Activated CD4-positive, alpha-beta T cell treated with anti-CD3 and anti-CD28 coated beads for 48 hours (primary cell): ENCODE results near the gene CHRM3.
"Not testable (repeated sequence)": the region's sequence is repeated elsewhere in the genome, so short reads cannot be mapped to it uniquely, and the experiment has no call there.

Experiments used
- DNase-seq: peaks from one replicate; pipeline ENCODE4 v3.0.0-alpha.2; 2020

Gene CHRM3

GRCh38 chr1:239386453-239387303 lies at the start of gene CHRM3:
TSS of gene CHRM3 (plus strand) at chr1:239386568. CDS start at chr1:239907452, 520,884 bp downstream.
- peak; percentile 49 for DNase-seq

DNA sequence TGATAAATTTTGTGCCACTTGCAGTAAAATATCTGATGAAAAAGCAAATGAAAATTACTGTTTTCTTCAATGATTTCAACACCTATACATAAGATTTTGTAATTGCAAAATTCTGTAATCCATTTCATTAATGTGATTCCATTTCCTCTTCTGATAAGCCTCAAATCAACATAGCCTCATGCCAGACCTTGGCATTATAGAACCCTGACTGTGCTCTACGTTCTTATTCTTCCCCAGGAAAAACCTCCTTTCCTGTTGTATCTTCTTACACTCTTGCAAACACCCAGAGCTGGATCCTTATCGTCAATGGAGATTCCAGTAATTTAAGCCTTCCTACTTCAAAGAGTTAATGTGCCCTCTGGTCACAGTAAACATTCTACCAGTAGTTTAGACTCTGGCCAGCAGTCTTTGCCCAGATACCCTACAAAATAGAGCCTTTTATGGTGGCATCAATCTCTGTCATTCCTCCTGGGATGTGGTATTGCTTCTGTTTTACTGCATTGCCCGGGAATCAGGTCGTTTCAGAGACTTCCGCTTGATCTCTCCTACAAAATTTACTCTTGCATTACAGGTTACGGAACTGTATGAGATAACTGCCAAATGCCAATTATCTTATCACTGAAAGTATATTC lies 48.5 kb upstream of the CHRM3 start:
- DNase-seq = no peak

DNA sequence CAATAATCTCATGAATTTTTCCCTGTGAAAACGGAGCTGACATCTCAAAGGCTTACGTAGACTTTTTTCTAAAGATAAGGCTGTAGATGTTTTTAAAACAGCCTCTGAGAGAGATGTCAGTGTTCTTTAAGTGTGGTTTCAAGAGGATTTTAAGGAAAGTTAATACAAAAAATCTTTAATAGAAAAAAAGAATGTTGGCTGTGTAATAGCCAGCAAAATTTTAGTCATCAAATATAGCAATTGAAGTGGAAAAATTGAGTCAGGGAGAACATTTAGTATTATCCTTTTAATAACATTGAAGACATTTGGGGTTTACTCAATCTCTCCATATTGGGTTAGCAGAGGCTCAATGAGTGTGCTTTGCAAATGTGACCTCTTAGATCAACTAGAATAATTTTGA lies 38.6 kb upstream of the CHRM3 start:
- no peak for DNase-seq

DNA sequence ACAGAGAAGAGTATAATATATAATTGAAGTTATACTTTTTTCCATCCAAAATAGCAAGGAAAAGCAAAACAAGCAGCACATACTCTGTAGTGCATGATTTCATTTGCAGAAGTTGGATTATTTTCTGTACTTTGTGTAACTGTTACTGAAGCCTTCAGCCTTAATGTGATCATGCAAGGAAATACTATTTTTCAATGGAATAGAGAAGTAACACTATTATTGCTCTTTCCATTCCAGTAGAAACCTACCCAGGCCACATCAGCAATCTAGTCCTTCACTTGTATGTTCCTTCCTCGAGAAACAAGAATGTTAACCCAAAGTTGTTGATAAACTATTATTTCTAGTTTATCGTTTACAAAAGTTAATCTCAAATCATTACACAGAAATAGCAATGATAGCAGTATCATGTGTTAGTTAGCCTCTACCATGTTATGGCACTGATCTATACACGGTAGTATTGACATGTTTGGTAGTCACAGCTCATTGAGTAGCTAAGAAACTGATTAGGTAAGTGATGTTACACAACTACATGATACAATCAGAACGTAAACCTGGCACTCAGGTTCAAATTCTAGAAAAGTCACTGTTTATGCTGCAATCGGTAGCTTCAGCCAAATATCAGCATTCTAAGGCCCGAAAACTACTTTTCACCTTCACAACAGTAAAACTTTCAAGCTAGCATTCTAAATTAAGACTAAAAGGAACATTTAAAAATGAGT lies 37.6 kb upstream of the CHRM3 start:
- DNase-seq = no peak

GRCh38 chr1:239349699-239350098 lies 36.7 kb upstream of the CHRM3 start:
- no peak for DNase-seq

DNA sequence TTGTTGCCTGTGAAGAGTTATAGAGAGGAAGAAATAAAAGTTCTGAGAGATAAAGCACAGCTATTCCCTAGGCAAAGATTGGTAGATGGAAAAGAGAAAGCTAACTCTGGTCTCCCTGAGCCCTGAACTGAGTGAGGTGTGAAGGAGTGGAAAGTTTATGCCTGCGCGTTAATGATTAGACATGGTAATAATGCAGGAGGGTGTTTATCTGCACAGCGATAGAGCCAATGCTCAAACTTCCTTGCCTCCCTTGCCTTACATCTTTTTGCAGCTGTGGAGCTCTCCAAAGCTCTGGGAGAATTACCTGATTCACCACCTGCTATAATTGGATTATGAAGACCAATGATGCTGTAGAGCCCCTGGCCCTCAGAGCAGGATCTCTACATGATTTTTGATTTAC lies 32.8 kb upstream of the CHRM3 start:
- no peak for DNase-seq

- DNase-seq = no peak
These were observed 32.1 kb upstream of the CHRM3 start for GRCh38 chr1:239354231-239354630.

GRCh38 chr1:239357867-239358266 lies 28.5 kb upstream of the CHRM3 start:
- no peak for DNase-seq

DNA sequence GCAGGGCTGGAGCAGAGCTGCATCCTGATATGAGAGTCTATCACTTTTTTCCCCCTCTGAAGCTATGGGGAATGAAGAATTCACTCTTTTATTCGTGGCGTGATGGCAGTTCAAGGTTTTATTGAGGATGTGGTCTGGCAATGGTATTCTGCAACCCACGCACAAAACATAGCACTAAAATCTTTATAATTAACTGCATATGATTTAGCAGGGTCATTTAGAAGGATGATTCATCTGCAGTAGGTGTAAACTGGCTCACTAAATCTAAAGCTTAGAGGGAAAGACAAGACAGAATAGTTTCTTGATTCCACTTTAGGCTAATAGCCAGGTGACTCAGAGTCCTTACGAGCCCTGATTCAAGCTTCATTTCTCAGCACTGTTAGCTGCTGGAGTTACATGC lies 25.0 kb upstream of the CHRM3 start:
- DNase-seq = no peak

- DNase-seq = no peak
These were observed 22.4 kb upstream of the CHRM3 start for GRCh38 chr1:239363930-239364329.

DNA sequence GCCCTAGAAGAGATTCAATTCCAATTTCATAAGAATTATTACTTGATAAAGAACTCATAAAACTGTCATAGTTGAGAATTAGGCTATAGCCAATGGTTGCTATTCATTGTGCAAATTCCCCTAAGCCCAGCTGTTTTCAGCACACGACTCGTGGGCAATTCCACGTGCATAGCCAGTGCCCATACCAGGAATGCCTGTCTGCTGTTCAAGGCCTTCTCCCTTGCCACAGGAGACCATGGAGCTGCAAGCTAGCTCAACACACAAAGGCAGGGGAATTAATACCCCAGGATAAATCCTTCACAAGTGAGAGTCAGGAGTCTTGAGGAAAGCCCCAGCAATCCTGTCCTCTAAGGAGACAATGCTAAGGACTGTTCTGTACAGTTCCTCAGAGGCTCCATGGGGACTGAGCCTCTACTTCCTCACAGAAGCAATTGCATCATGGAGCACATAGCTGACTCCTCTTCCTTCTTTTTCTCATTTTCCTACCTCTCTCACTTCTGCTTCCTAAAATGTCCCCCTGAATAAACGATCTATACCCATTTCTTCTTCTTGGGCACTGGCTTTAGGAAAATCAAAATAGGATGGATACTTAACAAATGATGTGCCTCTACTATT lies 19.1 kb upstream of the CHRM3 start:
- no peak for DNase-seq

GRCh38 chr1:239368436-239369109 lies 17.8 kb upstream of the CHRM3 start:
- DNase-seq = no peak

DNA sequence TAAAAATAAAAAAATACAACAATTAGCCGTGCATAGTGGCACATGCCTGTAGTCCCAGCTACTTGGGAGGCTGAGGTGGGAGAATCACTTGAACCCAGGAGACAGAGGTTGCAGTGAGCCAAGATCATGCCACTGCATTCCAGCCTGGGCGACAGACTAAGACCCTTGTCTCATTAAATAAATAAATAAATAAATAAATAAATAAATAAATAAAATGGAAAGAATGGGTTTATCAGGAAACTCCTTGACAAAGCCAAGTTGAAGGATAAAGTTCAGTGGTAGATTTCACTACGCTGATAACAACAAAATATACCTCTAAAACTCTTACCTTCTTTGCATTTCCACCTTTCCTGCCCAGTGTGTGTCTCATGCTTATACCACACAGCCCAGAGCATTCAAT lies 15.5 kb upstream of the CHRM3 start:
- DNase-seq = not testable (repeated sequence)

DNA sequence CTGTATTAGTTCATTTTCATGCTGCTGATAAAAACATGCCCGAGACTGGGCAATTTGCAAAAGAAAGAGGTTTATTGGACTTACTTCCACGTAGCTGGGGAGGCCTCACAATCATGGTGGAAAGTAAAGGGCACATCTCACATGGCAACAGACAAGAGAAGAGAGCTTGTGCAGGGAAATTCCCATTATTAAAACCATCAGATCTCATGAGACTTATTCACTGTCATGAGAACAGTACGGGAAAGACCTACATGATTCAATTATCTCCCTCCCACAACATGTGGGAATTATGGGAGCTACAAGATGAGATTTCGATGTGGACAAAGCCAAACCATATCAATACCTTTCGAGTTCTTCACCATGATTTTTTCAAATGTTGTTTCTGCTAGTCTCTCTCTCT lies 3.7 kb upstream of the CHRM3 start:
- no peak for DNase-seq

DNA sequence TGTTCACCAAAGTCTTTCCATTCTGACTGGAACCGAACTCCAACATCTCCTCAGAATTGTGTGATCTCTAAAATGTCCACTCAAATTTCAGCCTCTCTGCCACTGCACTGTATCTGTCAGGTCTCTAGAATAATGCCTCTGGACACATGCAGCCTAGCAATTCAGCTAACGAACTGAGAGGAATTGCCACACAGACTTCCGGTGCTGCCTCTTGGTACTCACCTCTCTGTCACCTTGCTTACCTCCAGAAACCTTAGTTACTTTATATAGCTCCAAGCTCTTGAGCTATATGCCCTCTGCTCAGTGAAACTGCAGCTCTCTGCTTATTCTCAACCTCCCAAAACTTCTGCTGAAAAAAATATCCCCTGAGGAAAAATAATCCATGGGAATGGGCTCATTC lies 2.7 kb upstream of the CHRM3 start:
- DNase-seq = no peak

- DNase-seq = peak; percentile 15
These were observed 1.2 kb downstream of the CHRM3 start for GRCh38 chr1:239387304-239388158.

DNA sequence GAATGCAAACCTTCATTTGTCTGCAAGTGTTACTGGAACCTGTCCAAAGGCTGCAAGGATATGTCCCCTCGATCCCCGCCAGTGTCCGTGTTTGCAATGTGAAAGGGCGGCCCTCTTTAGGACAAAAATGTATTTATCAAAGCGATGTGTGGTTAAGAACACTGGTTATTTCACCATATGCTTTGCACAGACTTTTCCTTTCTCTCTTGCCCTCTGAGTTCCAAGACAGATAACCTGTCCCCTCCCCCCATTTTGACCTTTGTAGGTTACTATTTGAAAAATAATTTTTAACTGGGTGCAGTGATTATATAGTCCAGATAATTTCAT lies 1.8 kb downstream of the CHRM3 start:
- no peak for DNase-seq

DNA sequence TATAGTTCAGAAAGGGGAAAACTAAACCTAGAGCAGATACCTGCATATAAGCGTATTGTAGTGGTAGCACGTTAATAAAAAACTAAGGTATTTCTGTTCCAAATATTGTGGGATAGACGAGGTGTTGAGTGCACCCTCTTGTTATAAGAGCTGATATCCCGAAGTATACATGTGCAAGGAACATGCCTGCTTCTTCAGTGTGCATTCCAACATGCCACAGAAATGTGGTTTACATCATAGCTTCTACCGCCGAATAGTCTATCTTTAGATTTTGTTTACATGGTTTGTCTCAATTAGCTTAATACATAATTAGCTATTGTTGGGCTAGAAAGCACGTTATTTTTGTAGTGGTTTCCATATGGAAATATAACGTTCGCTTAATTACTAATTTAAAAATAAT lies 2.2 kb downstream of the CHRM3 start:
- no peak for DNase-seq

GRCh38 chr1:239389703-239390102 lies 3.3 kb downstream of the CHRM3 start:
- DNase-seq = no peak

DNA sequence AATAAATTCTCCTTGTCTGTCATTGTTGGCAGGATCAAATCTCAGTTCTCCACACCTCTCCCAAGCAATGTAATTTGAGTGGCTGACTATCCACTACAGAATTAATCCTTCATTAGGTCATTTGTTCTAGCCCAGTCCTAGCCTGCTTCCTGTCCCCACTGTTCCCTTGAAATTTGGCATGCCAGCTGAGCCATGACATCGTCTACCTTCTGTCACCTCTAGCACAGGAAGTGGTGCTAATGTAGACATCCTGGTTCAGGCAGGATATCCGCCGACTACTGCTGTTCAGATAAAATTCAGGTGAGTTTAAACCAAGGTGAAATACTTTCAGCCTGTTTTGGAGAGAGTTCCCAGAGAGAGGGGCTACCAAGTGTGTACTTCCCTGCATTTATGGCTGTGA lies 5.9 kb downstream of the CHRM3 start:
- no peak for DNase-seq

DNA sequence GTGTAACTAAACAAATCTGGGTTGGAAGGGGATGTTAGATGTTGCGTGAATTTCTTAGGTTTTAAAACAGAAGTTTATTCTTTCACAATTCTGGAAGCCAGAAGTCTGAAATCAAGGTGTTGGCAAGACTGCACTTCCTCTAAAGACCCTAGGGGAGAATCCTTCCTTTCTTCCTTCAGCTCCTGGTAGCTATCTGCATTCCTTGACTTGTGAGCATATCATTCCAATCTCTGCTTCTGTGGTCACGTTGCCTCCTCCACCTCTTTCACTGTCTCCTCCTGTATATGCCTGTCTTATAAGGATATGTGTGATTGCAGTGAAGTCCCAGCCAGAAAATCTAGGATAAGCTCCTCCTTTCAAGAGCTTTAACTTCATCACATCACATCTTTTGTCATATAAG lies 7.7 kb downstream of the CHRM3 start:
- no peak for DNase-seq

DNA sequence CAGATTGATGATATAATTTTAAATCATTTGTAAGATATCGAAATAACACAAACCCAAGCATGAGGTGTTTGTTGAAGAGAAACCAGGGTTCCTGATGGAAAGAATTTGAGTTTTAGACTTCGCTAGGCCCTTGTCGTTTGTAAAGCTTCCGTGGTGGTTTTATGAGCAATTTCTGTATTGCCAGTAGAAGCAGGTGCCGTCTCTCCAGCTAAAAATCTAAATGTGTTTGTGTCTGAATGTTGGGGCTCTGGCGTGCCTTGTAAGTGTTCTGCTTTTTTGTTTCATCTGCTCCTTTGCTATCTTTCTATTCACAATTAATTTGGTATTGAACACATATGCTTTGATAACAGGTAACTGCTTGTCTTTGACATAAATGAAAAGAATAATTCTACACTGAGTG lies 27.5 kb downstream of the CHRM3 start:
- no peak for DNase-seq
